Activated naive CD4-positive, alpha-beta T cell treated with anti-CD3 and anti-CD28 coated beads, Interleukin-2, amount 10 ng/mL, durations not matched to agents 5 hours and 36 hours (primary cell): ENCODE results near the gene PHF20. TPM values are rescaled to one million over a fixed set of nuclear protein-coding genes. Genes with fewer than 3 reads are reported as not detected.

ENCODE experiments used
- total RNA-seq, 2 experiments: library from RNA; stranded (reverse); gene quantifications; one replicate each; pipeline ENCODE4 v1.2.3, GENCODE V29; 2021

PHF20 gene
- total RNA-seq, result 10 to 100 TPM; 49.5 to 51.6 TPM

GRCh38 chr20:35771689-35772562 lies at the start of gene PHF20:
Gene PHF20 (plus strand): TSS chr20:35772015. CDS start chr20:35801523, 29,508 bp downstream.

GRCh38 chr20:35741892-35742740 lies 29.7 kb upstream of the PHF20 start, which contains the start of gene RBM39:
Gene RBM39 (minus strand): TSS chr20:35742260. CDS start chr20:35740874, 1,386 bp downstream.

GRCh38 chr20:35954200-35954906 lies 182.5 kb downstream of the PHF20 start, which contains the start of gene SCAND1:
Gene SCAND1 (minus strand): TSS chr20:35954502. CDS start chr20:35954284, 218 bp downstream.

GRCh38 chr20:35967979-35968640 lies 196.3 kb downstream of the PHF20 start, which contains the start of gene CNBD2:
Gene CNBD2 (plus strand): TSS chr20:35968590. CDS start chr20:35968763, 173 bp downstream.

Other genes starting within 250 kb of the PHF20 start
- gene C20orf173, start 242.4 kb upstream of the PHF20 start, total RNA-seq, result not detected
- gene ERGIC3, start 229.9 kb upstream of the PHF20 start, total RNA-seq, result 100 to 1,000 TPM; 181 to 186 TPM
- gene SPAG4, start 156.2 kb upstream of the PHF20 start, total RNA-seq, result 1 to 10 TPM; 2.7 to 3.2 TPM
- gene CPNE1, start 107.1 kb upstream of the PHF20 start, total RNA-seq, result 100 to 1,000 TPM; 289 to 291 TPM
- gene RBM12, start 107.1 kb upstream of the PHF20 start, total RNA-seq, result 100 to 1,000 TPM; 113 to 114 TPM
- gene NFS1, start 72.7 kb upstream of the PHF20 start, total RNA-seq, result 10 to 100 TPM; 24.7 to 25.2 TPM
- 100 to 1,000 TPM in 1 of 2 experiments, 10 to 100 TPM in 1; 96.3 to 108 TPM for gene ROMO1, start 72.6 kb upstream of the PHF20 start, total RNA-seq
- gene RBM39, start 29.8 kb upstream of the PHF20 start, total RNA-seq, result 100 to 1,000 TPM; 356 to 377 TPM
- gene SCAND1, start 182.5 kb downstream of the PHF20 start, total RNA-seq, result 10 to 100 TPM; 53.8 to 56.6 TPM
- 1 to 10 TPM; 4.2 TPM for gene CNBD2, start 196.6 kb downstream of the PHF20 start, total RNA-seq